Pancreas (tissue), 10 donors: Measurements from ENCODE around the gene EXTL1. TPM values are rescaled to one million over a fixed set of nuclear protein-coding genes. Genes with fewer than 3 reads are reported as not detected.

Source experiments
- ATAC-seq, 4 donors: fragments of 200-7000 bp; cut with Tn5 transposase; one replicate each; pipeline versions ENCODE4 v1.8.0 to v1.9.1; 2020; ENCODE audit warnings: mild to moderate bottlenecking in 4 of 4, moderate library complexity in 4 of 4
- DNase-seq, 6 donors: peaks; one replicate each; pipeline ENCODE4 v3.0.0-alpha.2; 2020
- FAIRE-seq: peaks from 2 replicates; lab custom pipeline; 2012; peaks lifted over from hg19 to GRCh38; lab: Jason Lieb, UNC
- H3K27ac ChIP-seq, 4 donors: fragments of 200-600 bp; sonication (generic); 1 replicate in 3 of 4; 2 replicates in 1 of 4; pipeline versions ENCODE4 v1.5.0 to v1.8.0; 2020
- H3K27me3 ChIP-seq, 4 donors: fragments of 200-600 bp; one replicate each; pipeline ENCODE4 v1.8.0; 2021
- H3K36me3 ChIP-seq, 3 donors: fragments of 200-600 bp; sonication (generic) in 1 of 3; one replicate each; pipeline versions ENCODE4 v1.5.0 to v1.8.0; 2020 to 2021
- H3K4me1 ChIP-seq, 3 donors: fragments of 200-600 bp; one replicate each; pipeline ENCODE4 v1.8.0; 2021
- H3K4me3 ChIP-seq, 4 donors: fragments of 200-600 bp; sonication (generic) in 2 of 4; one replicate each; pipeline versions ENCODE4 v1.5.0 to v1.8.0; 2020 to 2021
- H3K9me3 ChIP-seq, 4 donors: fragments of 200-600 bp; one replicate each; pipeline ENCODE4 v1.8.0; 2021
- CTCF ChIP-seq, 4 donors: fragments of 200-600 bp; sonication (generic) in 3 of 4; IDR thresholded peaks; one replicate each; pipeline versions ENCODE4 v1.5.0 to v1.8.0; 2021; ENCODE audit warnings: antibody characterized with exemption in 4 of 4
- WGBS, 2 donors: extraction: QIAGEN DNeasy Blood & Tissue Kit; methylation state at CpG; one replicate each; pipeline ENCODE4 v1.1.7; 2013; 5-methylcytosine and 5-hydroxymethylcytosine counted together
- intact Hi-C, 3 donors: fragments of 100-400 bp; cut with DNase I; formaldehyde crosslinking; loops; one replicate each; pipeline versions ENCODE4 v1.11.1 to v1.14.2; 2022
- polyA plus RNA-seq, 2 donors: library from polyadenylated mRNA; stranded (reverse); fragments of 200-250 nt; gene quantifications; one replicate each; pipeline ENCODE4 v1.2.3, GENCODE V29; 2013
- total RNA-seq, 6 donors: library from RNA; stranded (reverse); fragmentation: NEBNext Ultra II Directional in 4 of 6; extraction: Animal tissue kit (Norgen Biotek cat#: 25700) in 4 of 6; gene quantifications; one replicate each; pipeline versions ENCODE4 v1.2.1 to v1.2.4, GENCODE V29; 2021 to 2023
- donor health status: healthy with polysubstance abuse.
- donor health status: DM: no; HTN: no; CAD: no; lungs with moderate emphysema.
- donor health status: DM: no; HTN: no; CAD: no.
- donor health status: control.
- donor health status: control.
- donor health status: Bipolar disorder and iron deficiency.
- donor health status: DM: yes; HTN: yes; CAD: no.
- donor health status: DM: no; HTN: no; CAD: no.
- donor health status: DM: no; HTN: no; CAD: no.
- donor health status: DM: yes; HTN: yes; CAD: no.

The EXTL1 gene
- total and polyA plus RNA-seq, 8 donors: 0.04 to 0.34 (median 0.18) TPM

DNA sequence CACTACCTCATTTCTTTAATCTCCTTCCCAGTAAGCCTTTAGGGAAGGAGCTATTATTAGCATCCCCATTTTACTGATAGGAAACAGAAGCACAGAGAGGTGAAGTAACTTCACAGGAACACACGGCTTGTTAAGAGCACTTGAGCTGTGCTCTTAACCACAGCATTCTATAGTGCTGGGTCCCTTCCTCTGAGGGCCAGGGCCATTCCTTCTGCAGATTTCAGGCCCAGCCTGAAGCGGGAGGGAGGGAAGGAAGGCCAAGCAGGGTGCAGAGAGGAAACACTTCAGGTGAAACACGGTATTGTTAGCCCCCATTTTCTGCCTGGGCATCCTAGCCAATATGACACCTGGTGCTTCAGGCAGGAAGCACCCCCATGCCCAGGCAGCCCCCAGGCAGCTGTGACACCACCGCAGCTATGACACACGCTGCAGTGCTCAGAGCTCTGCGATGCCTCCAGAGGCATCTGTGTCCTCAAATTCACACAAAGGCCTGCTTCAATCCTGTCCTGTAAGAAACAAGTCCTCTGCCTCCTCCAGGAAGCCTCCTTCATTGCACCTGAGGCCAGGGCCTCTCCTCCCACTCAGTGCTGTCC, 4.5 kb upstream of the EXTL1 start:
- no peaks in the 10 kb centered on the region for H3K4me1 ChIP-seq
- no peaks in the 10 kb centered on the region for H3K27me3 ChIP-seq
- TF ChIP-seq CTCF (IDR thresholded peaks at IDR 0.05): no peak
- H3K36me3 ChIP-seq: no peaks in the 10 kb centered on the region
- no peaks in the 10 kb centered on the region for H3K9me3 ChIP-seq
- ATAC-seq (no peak), FAIRE-seq (no peak), DNase-seq (no peak)
- 80 to 81% methylated on average over 6 of the region's 6 CpGs for WGBS, 2 donors
- H3K4me3 ChIP-seq: no peak overlapping the region
- intact Hi-C loops: no loop called here
- no peak overlapping the region for H3K27ac ChIP-seq

- Histone ChIP-seq H3K27me3 (no peaks in the 10 kb centered on the region), H3K4me3 (no peak overlapping the region), H3K9me3 (no peaks in the 10 kb centered on the region), H3K36me3 (no peaks in the 10 kb centered on the region), H3K4me1 (no peaks in the 10 kb centered on the region), H3K27ac (no peak overlapping the region)
- WGBS, 2 donors: 67 to 70% methylated on average over 6 of the region's 6 CpGs
- intact Hi-C loops: no loop called here
- DNase-seq: no peak
- FAIRE-seq: no peak
- ATAC-seq: no peak
- TF ChIP-seq CTCF (IDR thresholded peaks at IDR 0.05): no peak
These were observed 4.0 kb upstream of the EXTL1 start for GRCh38 chr1:26017606-26018005.

- FAIRE-seq (no peak), ATAC-seq (no peak)
These were observed 1.8 kb upstream of the EXTL1 start for GRCh38 chr1:26019641-26020315.

GRCh38 chr1:26020330-26020768, 1.2 kb upstream of the EXTL1 start:
- TF ChIP-seq CTCF (IDR thresholded peaks at IDR 0.05): no peak
- WGBS, 2 donors: 81 to 83% methylated on average over 6 of the region's 6 CpGs
- H3K27ac ChIP-seq: no peak overlapping the region
- H3K4me1 ChIP-seq: no peaks in the 10 kb centered on the region
- intact Hi-C loops: no loop called here
- H3K36me3 ChIP-seq: no peaks in the 10 kb centered on the region
- no peak for ATAC-seq
- no peaks in the 10 kb centered on the region for H3K9me3 ChIP-seq
- H3K4me3 ChIP-seq: no peak overlapping the region
- H3K27me3 ChIP-seq: no peaks in the 10 kb centered on the region
- no peak for FAIRE-seq
- DNase-seq: no peak

More at GRCh38 chr1:26019641-26020315, 1.8 kb upstream of the EXTL1 start:
- H3K27ac ChIP-seq: no peak overlapping the region
- no peaks in the 10 kb centered on the region for H3K9me3 ChIP-seq
- WGBS, 2 donors: 86% methylated on average over 8 of the region's 8 CpGs
- no peak for TF ChIP-seq CTCF (IDR thresholded peaks at IDR 0.05)
- no peaks in the 10 kb centered on the region for H3K4me1 ChIP-seq
- intact Hi-C loops: no loop called here
- no peak for DNase-seq
- no peak overlapping the region for H3K4me3 ChIP-seq
- H3K36me3 ChIP-seq: no peaks in the 10 kb centered on the region
- no peaks in the 10 kb centered on the region for H3K27me3 ChIP-seq
